NCI-H526 (cell line): ENCODE data around the gene MOV10L1.
A peak's percentile ranks its signal among the peaks of the same experiment; 100 is the strongest.
"Not testable (repeated sequence)": the region's sequence is repeated elsewhere in the genome, so short reads cannot be mapped to it uniquely, and the experiment has no call there.

Experiments used
- DNase-seq, 2 experiments: peaks; one replicate each; lab custom pipeline; 2025; lab: John Stamatoyannopoulos, UW

MOV10L1 gene

GRCh38 chr22:50203288-50203687, 113.5 kb downstream of the MOV10L1 start:
- no peak for DNase-seq

- no peak for DNase-seq
These were observed 114.8 kb downstream of the MOV10L1 start for GRCh38 chr22:50204571-50204970.

DNA sequence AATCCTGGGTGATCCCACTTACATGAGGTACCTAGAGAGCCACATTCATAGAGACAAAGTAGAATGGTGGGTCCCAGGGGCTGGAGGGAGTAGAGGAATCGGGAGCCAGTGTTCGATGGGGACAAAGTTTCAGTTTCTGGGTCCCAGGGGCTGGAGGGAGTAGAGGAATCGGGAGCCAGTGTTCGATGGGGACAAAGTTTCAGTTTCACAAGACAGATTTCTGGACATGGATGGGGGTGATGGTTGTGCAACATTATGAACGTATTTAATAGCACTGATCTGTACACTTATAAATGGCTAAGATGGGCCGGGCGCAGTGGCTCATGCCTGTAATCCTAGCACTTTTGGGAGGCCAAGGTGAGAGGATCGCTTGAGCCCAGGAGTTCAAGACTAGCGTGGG, 115.2 kb downstream of the MOV10L1 start:
- DNase-seq = not testable (repeated sequence)

DNA sequence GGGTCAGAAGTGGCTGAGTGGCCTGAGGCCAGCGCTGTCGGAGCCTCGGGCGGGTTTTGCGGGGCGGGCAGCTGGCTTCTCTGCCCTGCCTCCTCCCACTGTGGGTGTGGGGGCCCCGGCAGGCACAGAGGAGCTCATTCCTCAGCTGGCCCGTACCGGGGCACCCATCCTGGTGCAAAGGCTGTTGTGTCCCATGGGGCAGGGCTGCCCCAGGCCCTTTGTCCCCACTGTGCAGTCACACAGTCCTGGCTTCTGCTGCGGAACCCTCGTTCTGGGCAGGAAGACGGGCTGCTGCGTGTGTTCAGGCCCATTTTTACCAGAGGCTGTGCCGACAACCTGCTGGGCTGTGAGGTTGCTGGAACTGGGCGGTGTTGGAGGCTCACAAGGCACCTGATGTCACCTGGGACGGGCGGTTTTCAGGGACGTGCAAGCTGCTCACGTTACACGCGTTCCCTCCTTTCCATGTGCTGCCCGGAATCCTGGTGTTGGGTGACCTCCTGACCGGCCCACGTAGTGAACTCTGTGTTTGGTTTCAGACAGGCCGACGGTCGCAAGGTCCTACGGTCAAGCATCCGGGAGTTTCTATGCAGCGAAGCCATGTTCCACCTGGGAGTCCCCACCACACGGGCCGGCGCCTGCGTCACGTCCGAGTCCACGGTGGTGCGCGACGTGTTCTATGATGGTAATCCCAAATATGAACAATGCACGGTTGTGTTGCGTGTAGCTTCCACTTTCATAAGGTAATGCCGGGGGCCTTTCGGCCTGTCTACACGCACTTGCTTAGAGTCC, 116.2 kb downstream of the MOV10L1 start:
- DNase-seq = no peak

GRCh38 chr22:50206599-50206998, 116.8 kb downstream of the MOV10L1 start:
- peak in 1 of 2 experiments; percentile 53 for DNase-seq

- DNase-seq = no peak
These were observed 117.8 kb downstream of the MOV10L1 start for GRCh38 chr22:50207383-50208140.

DNA sequence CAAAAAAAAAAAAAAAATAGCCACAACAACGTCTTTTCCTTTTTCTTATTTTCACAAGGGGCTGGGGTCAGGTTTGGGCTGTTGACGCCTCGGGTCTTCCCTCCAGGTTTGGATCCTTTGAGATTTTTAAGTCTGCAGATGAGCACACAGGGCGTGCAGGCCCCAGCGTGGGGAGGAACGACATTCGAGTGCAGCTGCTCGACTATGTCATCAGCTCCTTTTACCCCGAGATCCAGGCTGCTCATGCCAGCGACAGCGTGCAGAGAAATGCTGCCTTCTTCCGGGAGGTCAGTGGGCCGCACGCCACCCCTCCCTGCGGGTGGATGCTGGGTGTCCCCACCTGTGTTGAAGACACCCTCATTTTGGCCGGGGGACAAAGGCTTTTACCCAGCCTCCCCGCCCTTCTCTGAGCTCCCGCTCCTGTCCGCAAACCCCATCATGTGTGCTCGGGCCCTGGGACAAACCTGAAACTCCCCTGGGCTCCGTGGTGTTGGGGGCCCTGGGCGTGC, 118.7 kb downstream of the MOV10L1 start:
- DNase-seq = no peak

DNA sequence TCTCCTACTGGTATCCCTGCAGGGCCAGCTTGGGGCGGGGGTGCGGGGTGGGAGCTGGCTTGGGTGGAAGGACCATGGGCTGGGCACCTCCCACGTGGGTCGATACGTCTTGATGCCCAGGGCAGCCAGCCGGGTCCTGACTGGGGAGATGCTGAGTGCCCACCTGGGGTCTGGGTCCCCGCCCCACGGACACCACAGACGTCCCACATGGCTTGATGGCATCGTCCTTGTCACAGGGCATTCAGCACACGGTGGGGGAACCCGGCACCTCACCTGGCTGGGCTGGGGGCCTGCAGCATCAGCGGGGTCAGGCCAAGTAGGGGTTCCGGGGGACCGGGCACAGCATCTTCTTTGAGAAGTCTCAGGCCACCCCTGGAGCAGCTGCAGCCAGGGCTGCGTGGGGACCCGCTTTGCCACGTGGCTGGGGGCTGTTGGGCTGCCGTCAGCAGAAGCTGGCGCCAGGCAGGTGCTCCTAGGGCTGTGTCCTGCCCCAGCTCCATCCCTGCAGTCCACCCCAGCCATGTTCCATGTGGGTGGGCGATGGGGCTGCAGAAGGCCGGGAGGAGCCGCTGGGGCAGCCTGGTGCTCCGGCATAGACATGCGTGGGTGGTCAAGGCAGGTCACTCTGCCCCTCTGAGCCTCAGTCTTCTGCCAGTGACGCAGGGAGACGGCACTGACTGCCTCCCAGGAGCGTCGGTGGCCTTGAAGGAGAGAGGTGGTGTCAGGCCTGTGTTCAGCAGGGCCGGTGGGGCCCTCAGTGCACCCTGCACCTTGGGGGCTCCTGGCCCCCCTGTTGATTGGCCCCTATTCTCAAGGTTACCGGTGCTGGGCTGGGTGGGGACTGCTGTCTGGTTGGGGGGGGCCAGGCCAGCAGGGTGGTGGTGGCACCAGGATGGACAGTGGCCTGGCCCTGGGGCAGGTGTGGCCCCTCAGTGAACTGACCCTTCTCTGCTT, 119.4 kb downstream of the MOV10L1 start:
- no peak for DNase-seq

GRCh38 chr22:50209893-50210292, 120.1 kb downstream of the MOV10L1 start:
- DNase-seq = peak in 1 of 2 experiments; percentile 49

- no peak for DNase-seq
These were observed 120.8 kb downstream of the MOV10L1 start for GRCh38 chr22:50210378-50211139.

DNA sequence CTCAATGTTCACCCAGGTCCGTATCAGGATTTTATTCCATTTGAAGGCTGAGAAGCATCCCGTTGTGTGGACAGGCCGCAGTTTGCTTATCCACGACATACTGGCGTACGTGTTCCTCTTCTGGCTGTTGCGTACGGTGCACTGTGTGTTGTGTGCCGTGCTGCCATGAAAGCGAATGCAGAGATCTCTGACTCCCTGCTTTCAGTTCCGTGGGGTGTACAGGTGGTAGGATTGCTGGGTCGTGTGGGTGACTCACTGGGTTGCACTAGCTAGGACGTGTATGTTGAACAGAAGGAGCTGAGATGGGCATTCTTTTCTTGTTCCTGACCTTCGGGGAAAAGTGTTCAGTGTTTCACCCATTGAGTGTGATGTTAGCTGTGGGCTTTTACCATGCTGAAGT, 121.3 kb downstream of the MOV10L1 start:
- no peak for DNase-seq
